Measurements from ENCODE around the gene GPAM. TPM values are rescaled to one million over a fixed set of nuclear protein-coding genes. Genes with fewer than 3 reads are reported as not detected.

The GPAM gene
- polyA plus RNA-seq, 2 donors, result 1.1 to 1.5 TPM

DNA sequence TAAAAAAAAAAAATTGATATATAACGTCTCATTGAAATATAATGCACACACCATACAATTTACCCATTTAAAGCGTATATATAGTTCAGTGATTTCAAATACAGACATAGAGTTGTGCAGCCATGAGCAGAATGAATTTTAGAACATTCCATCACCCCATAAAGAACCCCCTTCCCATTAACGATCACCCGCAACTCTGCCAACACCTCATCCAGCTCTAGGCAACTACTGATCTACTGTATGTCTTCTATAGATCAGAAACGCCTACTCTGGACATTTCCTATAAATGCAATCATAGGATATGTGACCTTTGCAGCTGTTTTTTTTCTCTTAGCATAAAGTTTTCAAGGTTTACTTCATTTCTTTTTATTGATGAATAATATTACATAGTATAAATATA lies 33.4 kb upstream of the GPAM start:
- Histone ChIP-seq H3K4me3 (ENCODE audit: low read depth in 1 of 2, low read length in 2 of 2) (no peak overlapping the region), H3K36me3 (ENCODE audit: control insufficient read depth in 2 of 2, insufficient read depth in 2 of 2, low read length in 1 of 2) (no peaks in the 10 kb centered on the region), H3K27me3 (ENCODE audit: control insufficient read depth in 1 of 2, insufficient read depth in 2 of 2, low read length in 2 of 2) (no peaks in the 10 kb centered on the region), H3K9me3 (ENCODE audit: control insufficient read depth in 2 of 2, insufficient read depth in 1 of 2, low read depth in 1 of 2, low read length in 1 of 2) (peaks cover 0 to 7% of the 10 kb centered on the region in 2 donors), H3K4me1 (ENCODE audit: control insufficient read depth in 2 of 2, insufficient read depth in 2 of 2, low read length in 1 of 2) (no peaks in the 10 kb centered on the region), H3K27ac (ENCODE audit: low read depth in 2 of 2, low read length in 1 of 2) (no peak overlapping the region)
- WGBS, 2 donors, result 86 to 90% methylated on average over 5 of the region's 5 CpGs

DNA sequence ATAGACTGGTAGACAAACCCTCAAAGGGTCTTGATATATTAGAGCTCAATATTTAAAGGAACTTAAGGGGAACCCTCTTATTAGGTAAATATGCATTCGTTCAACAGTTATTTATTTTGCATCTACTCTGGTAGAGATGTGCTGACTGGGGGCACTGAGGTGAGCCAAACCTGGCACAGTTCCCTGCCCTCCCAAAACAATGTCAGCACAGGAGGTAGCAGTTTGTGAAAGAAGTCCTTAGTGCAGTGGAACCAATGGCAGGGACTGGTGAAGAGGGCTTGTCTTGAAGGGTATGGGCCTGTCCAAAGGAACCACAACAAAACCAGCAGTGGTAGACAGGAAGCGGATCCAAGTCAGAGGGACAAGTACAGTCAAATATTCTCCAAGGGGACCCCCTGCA lies 32.6 kb upstream of the GPAM start:
- no peaks in the 10 kb centered on the region for H3K36me3 ChIP-seq (ENCODE audit: control insufficient read depth in 2 of 2, insufficient read depth in 2 of 2, low read length in 1 of 2)
- H3K4me3 ChIP-seq (ENCODE audit: low read depth in 1 of 2, low read length in 2 of 2), result no peak overlapping the region
- WGBS, 2 donors, result 77 to 84% methylated on average over 2 of the region's 2 CpGs
- H3K27ac ChIP-seq (ENCODE audit: low read depth in 2 of 2, low read length in 1 of 2), result no peak overlapping the region
- H3K27me3 ChIP-seq (ENCODE audit: control insufficient read depth in 1 of 2, insufficient read depth in 2 of 2, low read length in 2 of 2), result no peaks in the 10 kb centered on the region
- peaks cover 0 to 7% of the 10 kb centered on the region in 2 donors for H3K9me3 ChIP-seq (ENCODE audit: control insufficient read depth in 2 of 2, insufficient read depth in 1 of 2, low read depth in 1 of 2, low read length in 1 of 2)
- no peaks in the 10 kb centered on the region for H3K4me1 ChIP-seq (ENCODE audit: control insufficient read depth in 2 of 2, insufficient read depth in 2 of 2, low read length in 1 of 2)

DNA sequence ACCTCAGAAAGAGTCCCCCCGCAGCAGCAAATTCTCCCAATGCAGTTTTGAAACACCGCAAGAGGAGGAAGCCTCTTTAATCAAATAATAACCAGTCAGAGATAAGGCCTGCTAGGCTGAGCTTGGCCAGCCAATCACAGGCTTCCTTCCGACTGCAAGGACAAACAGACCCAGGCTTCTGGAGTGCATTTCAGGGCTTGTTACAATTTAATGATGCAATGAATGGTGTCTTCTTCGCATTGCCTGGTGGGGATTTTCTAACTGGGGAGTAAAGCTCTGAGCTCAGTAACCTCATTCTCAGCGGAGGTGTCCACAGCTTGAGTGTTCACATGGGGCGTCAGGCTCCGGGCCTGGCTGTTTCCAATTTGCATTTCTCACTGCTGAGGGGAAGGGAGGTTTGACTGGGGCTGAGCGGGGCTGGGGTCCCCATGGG lies 31.8 kb upstream of the GPAM start:
- H3K27me3 ChIP-seq (ENCODE audit: control insufficient read depth in 1 of 2, insufficient read depth in 2 of 2, low read length in 2 of 2), result no peaks in the 10 kb centered on the region
- 52 to 55% methylated on average over 8 of the region's 8 CpGs for WGBS, 2 donors
- H3K4me3 ChIP-seq (ENCODE audit: low read depth in 1 of 2, low read length in 2 of 2), result no peak overlapping the region

DNA sequence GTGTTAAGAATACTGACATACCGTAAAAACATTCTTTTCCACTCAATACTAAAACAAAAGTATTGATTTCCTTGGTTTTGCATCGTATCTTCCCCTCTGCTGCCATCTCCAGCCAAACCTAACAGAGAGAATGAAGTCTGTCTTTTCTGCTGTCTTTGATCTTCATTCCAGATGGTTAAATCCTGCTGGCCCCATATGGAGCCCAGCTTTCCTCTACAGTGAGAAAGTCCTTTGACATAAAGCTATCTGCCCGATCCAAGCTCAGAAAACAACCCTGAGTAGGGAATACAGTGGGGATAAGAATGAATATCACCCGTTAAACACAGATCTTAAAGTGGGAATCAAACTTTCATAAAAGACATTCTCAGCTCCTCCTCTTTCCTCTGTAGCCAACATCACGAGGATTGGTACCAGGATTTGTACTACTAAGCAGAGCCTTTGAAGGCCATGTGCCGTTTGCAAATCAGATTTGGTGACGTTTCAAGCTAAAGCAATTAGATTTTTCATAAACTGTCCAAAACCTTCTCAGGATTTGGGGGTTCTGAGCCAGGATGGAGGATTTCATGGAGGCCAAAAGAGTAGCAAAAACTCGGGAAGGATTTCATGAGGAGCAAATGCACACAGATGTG lies 30.8 kb upstream of the GPAM start:
- H3K27ac ChIP-seq (ENCODE audit: low read depth in 2 of 2, low read length in 1 of 2), result no peak overlapping the region
- WGBS, 2 donors, result 67 to 79% methylated on average over 8 of the region's 8 CpGs
- H3K4me1 ChIP-seq (ENCODE audit: control insufficient read depth in 2 of 2, insufficient read depth in 2 of 2, low read length in 1 of 2), result no peaks in the 10 kb centered on the region
- no peak overlapping the region for H3K4me3 ChIP-seq (ENCODE audit: low read depth in 1 of 2, low read length in 2 of 2)
- no peaks in the 10 kb centered on the region for H3K36me3 ChIP-seq (ENCODE audit: control insufficient read depth in 2 of 2, insufficient read depth in 2 of 2, low read length in 1 of 2)
- H3K27me3 ChIP-seq (ENCODE audit: control insufficient read depth in 1 of 2, insufficient read depth in 2 of 2, low read length in 2 of 2), result no peaks in the 10 kb centered on the region
- peaks cover 0 to 4% of the 10 kb centered on the region in 2 donors for H3K9me3 ChIP-seq (ENCODE audit: control insufficient read depth in 2 of 2, insufficient read depth in 1 of 2, low read depth in 1 of 2, low read length in 1 of 2)

More for the DNA sequence above, 31.8 kb upstream of the GPAM start:
- Histone ChIP-seq H3K36me3 (ENCODE audit: control insufficient read depth in 2 of 2, insufficient read depth in 2 of 2, low read length in 1 of 2) (no peaks in the 10 kb centered on the region), H3K27ac (ENCODE audit: low read depth in 2 of 2, low read length in 1 of 2) (no peak overlapping the region), H3K9me3 (ENCODE audit: control insufficient read depth in 2 of 2, insufficient read depth in 1 of 2, low read depth in 1 of 2, low read length in 1 of 2) (peaks cover 0 to 7% of the 10 kb centered on the region in 2 donors), H3K4me1 (ENCODE audit: control insufficient read depth in 2 of 2, insufficient read depth in 2 of 2, low read length in 1 of 2) (no peaks in the 10 kb centered on the region)

DNA sequence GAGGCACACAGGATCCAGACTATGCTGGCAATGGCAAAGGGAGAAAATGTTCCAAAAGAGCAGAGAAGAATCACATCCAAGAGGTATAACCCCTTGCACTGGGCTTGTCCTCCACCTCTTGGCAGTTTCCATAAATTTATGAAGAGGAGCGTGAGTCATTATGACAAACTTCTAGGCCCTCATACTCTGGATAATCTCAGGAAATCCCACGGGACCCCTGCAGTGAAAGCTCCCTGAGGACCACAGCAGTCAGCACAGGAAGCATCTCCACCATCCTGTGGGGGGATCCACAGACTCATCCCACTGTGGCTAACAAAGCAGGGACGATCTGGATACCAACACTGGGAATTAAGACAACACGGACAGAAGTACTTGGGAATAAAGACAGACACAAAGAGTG lies 30.3 kb upstream of the GPAM start:
- 69 to 76% methylated on average over 4 of the region's 4 CpGs for WGBS, 2 donors
- Histone ChIP-seq H3K4me3 (ENCODE audit: low read depth in 1 of 2, low read length in 2 of 2) (no peak overlapping the region), H3K27ac (ENCODE audit: low read depth in 2 of 2, low read length in 1 of 2) (no peak overlapping the region), H3K4me1 (ENCODE audit: control insufficient read depth in 2 of 2, insufficient read depth in 2 of 2, low read length in 1 of 2) (no peaks in the 10 kb centered on the region), H3K9me3 (ENCODE audit: control insufficient read depth in 2 of 2, insufficient read depth in 1 of 2, low read depth in 1 of 2, low read length in 1 of 2) (peaks cover 0 to under 1% of the 10 kb centered on the region in 2 donors), H3K36me3 (ENCODE audit: control insufficient read depth in 2 of 2, insufficient read depth in 2 of 2, low read length in 1 of 2) (no peaks in the 10 kb centered on the region), H3K27me3 (ENCODE audit: control insufficient read depth in 1 of 2, insufficient read depth in 2 of 2, low read length in 2 of 2) (no peaks in the 10 kb centered on the region)

DNA sequence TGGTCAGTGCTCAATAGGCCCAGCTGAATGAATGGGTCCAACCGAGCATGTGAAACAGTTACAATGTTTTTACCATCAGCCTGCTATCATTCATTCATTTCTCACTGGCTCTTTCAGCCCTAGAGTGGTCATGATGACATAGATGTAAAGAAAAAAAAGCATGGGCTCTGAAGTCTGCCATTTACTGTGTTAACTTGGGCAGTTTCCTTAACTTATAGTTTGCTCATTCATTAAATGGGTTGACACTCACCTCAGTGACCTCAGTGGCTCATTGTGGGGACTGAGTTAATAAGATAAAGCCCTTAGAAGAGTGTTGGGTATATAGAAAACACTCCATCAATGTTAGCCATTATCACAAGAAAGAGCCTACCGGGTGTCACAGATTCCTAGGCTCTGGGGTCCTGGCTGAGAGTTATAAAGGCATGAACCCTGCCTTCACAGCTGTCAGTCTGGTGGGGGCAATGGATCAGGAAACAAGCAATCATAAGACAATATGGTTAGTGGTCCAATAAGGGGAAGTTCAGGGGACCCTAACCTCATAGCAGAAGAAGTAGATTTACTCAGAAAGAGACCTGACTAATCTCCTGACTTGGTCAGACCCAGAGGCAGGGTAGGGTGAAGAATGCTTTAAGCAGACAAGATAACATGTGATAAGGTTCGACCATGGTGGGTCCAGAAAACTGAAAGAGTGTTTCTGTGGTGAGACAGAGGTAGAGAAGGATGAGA lies 29.7 kb upstream of the GPAM start:
- Histone ChIP-seq H3K4me1 (ENCODE audit: control insufficient read depth in 2 of 2, insufficient read depth in 2 of 2, low read length in 1 of 2) (no peaks in the 10 kb centered on the region), H3K27ac (ENCODE audit: low read depth in 2 of 2, low read length in 1 of 2) (no peak overlapping the region), H3K9me3 (ENCODE audit: control insufficient read depth in 2 of 2, insufficient read depth in 1 of 2, low read depth in 1 of 2, low read length in 1 of 2) (no peaks in the 10 kb centered on the region), H3K36me3 (ENCODE audit: control insufficient read depth in 2 of 2, insufficient read depth in 2 of 2, low read length in 1 of 2) (no peaks in the 10 kb centered on the region), H3K27me3 (ENCODE audit: control insufficient read depth in 1 of 2, insufficient read depth in 2 of 2, low read length in 2 of 2) (no peaks in the 10 kb centered on the region), H3K4me3 (ENCODE audit: low read depth in 1 of 2, low read length in 2 of 2) (no peak overlapping the region)
- 44 to 61% methylated on average over 3 of the region's 3 CpGs for WGBS, 2 donors

DNA sequence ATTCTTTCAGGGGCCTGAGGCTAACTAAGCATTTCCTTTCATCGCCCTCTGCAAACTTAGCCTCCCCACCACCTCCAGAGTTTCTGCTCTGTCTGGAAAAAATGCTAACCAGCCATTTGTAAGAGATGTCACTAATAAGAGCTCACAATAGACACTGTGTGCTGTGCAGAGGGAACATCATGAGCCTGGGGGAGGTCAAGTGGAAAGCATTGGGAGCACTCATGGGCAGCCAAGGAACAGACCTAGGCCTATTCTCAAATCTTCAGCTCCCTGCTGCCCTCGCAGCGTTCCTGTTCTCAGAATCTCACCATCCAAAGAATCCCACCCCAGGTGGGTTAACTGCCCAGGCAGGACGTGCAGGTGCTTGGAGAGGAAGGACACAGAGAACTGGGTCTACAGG lies 27.1 kb upstream of the GPAM start:
- no peaks in the 10 kb centered on the region for H3K4me1 ChIP-seq (ENCODE audit: control insufficient read depth in 2 of 2, insufficient read depth in 2 of 2, low read length in 1 of 2)
- no peaks in the 10 kb centered on the region for H3K27me3 ChIP-seq (ENCODE audit: control insufficient read depth in 1 of 2, insufficient read depth in 2 of 2, low read length in 2 of 2)
- no peak overlapping the region for H3K27ac ChIP-seq (ENCODE audit: low read depth in 2 of 2, low read length in 1 of 2)
- no peak overlapping the region for H3K4me3 ChIP-seq (ENCODE audit: low read depth in 1 of 2, low read length in 2 of 2)
- H3K36me3 ChIP-seq (ENCODE audit: control insufficient read depth in 2 of 2, insufficient read depth in 2 of 2, low read length in 1 of 2), result no peaks in the 10 kb centered on the region
- WGBS, 2 donors, result 82 to 83% methylated on average over 4 of the region's 4 CpGs
- no peaks in the 10 kb centered on the region for H3K9me3 ChIP-seq (ENCODE audit: control insufficient read depth in 2 of 2, insufficient read depth in 1 of 2, low read depth in 1 of 2, low read length in 1 of 2)

DNA sequence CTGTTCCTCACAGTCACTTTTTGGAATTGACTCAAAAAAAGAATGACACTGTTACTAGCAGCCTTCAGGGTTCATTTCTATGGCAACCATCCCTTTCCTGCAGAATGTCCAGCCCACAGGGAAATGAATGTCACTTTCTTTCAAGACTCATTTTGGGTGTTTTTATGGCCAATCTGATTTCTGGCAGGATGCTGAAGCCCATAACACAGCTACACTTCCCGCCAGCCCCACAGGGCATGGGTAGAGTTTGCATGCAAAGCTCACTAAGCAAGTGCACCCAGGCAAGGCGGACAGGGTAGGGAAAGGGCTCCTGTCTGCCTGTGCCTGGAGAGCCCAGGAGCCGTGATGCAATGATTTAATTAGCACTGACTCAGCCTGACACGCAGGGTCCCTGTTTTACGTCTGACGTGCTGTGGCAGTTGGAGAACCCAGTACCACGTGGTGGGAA lies 26.1 kb upstream of the GPAM start:
- no peaks in the 10 kb centered on the region for H3K4me1 ChIP-seq (ENCODE audit: control insufficient read depth in 2 of 2, insufficient read depth in 2 of 2, low read length in 1 of 2)
- no peak overlapping the region for H3K4me3 ChIP-seq (ENCODE audit: low read depth in 1 of 2, low read length in 2 of 2)
- H3K9me3 ChIP-seq (ENCODE audit: control insufficient read depth in 2 of 2, insufficient read depth in 1 of 2, low read depth in 1 of 2, low read length in 1 of 2), result no peaks in the 10 kb centered on the region
- H3K36me3 ChIP-seq (ENCODE audit: control insufficient read depth in 2 of 2, insufficient read depth in 2 of 2, low read length in 1 of 2), result no peaks in the 10 kb centered on the region
- H3K27ac ChIP-seq (ENCODE audit: low read depth in 2 of 2, low read length in 1 of 2), result no peak overlapping the region
- no peaks in the 10 kb centered on the region for H3K27me3 ChIP-seq (ENCODE audit: control insufficient read depth in 1 of 2, insufficient read depth in 2 of 2, low read length in 2 of 2)
- 67 to 69% methylated on average over 7 of the region's 7 CpGs for WGBS, 2 donors

DNA sequence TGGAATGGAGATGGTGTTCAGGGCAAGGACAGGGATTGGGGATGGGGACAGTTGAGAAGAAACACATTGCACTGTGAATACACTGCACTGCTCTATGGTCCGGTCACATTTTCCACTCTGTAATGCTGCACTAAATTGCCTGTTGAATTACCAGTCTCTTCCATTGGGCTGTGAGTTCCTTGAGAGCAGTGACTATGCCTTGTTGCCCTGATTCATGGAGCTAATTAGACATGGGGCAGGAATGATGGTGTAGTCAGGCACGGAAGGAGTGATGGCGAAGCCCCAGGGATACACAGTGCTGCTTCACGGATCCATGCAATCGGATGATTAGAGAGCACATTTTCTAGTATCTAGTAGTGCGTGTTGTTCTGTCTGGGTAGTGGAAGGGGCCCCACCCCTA lies 25.4 kb upstream of the GPAM start:
- no peaks in the 10 kb centered on the region for H3K9me3 ChIP-seq (ENCODE audit: control insufficient read depth in 2 of 2, insufficient read depth in 1 of 2, low read depth in 1 of 2, low read length in 1 of 2)
- H3K27me3 ChIP-seq (ENCODE audit: control insufficient read depth in 1 of 2, insufficient read depth in 2 of 2, low read length in 2 of 2), result no peaks in the 10 kb centered on the region
- H3K4me3 ChIP-seq (ENCODE audit: low read depth in 1 of 2, low read length in 2 of 2), result no peak overlapping the region
- WGBS, 2 donors, result 81 to 83% methylated on average over 6 of the region's 6 CpGs
- H3K27ac ChIP-seq (ENCODE audit: low read depth in 2 of 2, low read length in 1 of 2), result no peak overlapping the region
- no peaks in the 10 kb centered on the region for H3K36me3 ChIP-seq (ENCODE audit: control insufficient read depth in 2 of 2, insufficient read depth in 2 of 2, low read length in 1 of 2)
- no peaks in the 10 kb centered on the region for H3K4me1 ChIP-seq (ENCODE audit: control insufficient read depth in 2 of 2, insufficient read depth in 2 of 2, low read length in 1 of 2)

DNA sequence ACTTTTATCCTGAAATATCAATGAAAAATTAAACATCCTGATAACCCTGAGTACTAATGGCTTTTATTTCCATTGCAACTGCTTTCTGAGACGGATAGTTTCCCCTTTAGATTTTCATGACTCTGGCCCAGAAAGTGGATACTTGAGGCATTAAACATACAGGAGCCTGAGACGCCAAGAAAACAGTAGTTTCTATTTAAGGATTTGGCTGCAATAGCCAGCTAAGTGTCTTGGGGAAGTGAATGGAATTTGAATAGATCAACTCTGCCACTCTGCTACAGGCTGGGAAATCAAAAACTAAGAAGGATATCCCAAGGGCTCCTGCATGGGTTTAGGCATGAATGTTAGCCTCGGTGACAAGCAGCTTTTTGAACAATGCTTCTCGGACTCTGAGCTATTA lies 24.7 kb upstream of the GPAM start:
- 49 to 65% methylated on average over 4 of the region's 4 CpGs for WGBS, 2 donors

More for the DNA sequence above, 24.7 kb upstream of the GPAM start:
- Histone ChIP-seq H3K27me3 (ENCODE audit: control insufficient read depth in 1 of 2, insufficient read depth in 2 of 2, low read length in 2 of 2) (no peaks in the 10 kb centered on the region), H3K27ac (ENCODE audit: low read depth in 2 of 2, low read length in 1 of 2) (no peak overlapping the region), H3K9me3 (ENCODE audit: control insufficient read depth in 2 of 2, insufficient read depth in 1 of 2, low read depth in 1 of 2, low read length in 1 of 2) (no peaks in the 10 kb centered on the region), H3K4me3 (ENCODE audit: low read depth in 1 of 2, low read length in 2 of 2) (no peak overlapping the region), H3K4me1 (ENCODE audit: control insufficient read depth in 2 of 2, insufficient read depth in 2 of 2, low read length in 1 of 2) (no peaks in the 10 kb centered on the region), H3K36me3 (ENCODE audit: control insufficient read depth in 2 of 2, insufficient read depth in 2 of 2, low read length in 1 of 2) (no peaks in the 10 kb centered on the region)

All from esophagus (tissue), 2 donors.